Fibroblast of skin of left quadriceps (primary cell): Measurements from ENCODE around the gene UST.
"Not testable (repeated sequence)": the region's sequence is repeated elsewhere in the genome, so short reads cannot be mapped to it uniquely, and the experiment has no call there.

Experiments
- DNase-seq, 2 experiments: peaks; one replicate each; pipeline ENCODE4 v3.0.0-alpha.2; 2013; ENCODE audit warnings: low read depth in 2 of 2

UST gene

GRCh38 chr6:149006236-149006635 lies 259.4 kb downstream of the UST start:
- DNase-seq = not testable (repeated sequence)

- no peak for DNase-seq
Observed at GRCh38 chr6:149006671-149007070, 259.8 kb downstream of the UST start.

- DNase-seq = no peak
Observed at GRCh38 chr6:149007846-149008245, 261.0 kb downstream of the UST start.

GRCh38 chr6:149008741-149009140 lies 261.9 kb downstream of the UST start:
- no peak for DNase-seq

- peak; percentile 99 for DNase-seq
Observed at GRCh38 chr6:149012040-149012545, 265.3 kb downstream of the UST start.

GRCh38 chr6:149013586-149014344 lies 266.9 kb downstream of the UST start:
- DNase-seq = no peak

- DNase-seq = peak; percentile 73 to 76
Observed at GRCh38 chr6:149014631-149015534, 268.1 kb downstream of the UST start.

GRCh38 chr6:149015535-149016525 lies 269.0 kb downstream of the UST start:
- DNase-seq = peak in 1 of 2 experiments; percentile 55

- no peak for DNase-seq
Observed at GRCh38 chr6:149016716-149017115, 269.9 kb downstream of the UST start.

- DNase-seq = no peak
Observed at GRCh38 chr6:149020319-149020718, 273.5 kb downstream of the UST start.

GRCh38 chr6:149024361-149024760 lies 277.5 kb downstream of the UST start:
- DNase-seq = no peak

GRCh38 chr6:149025061-149025460 lies 278.2 kb downstream of the UST start:
- DNase-seq = no peak

GRCh38 chr6:149026530-149026942 lies 279.7 kb downstream of the UST start:
- peak; percentile 71 to 75 for DNase-seq

GRCh38 chr6:149027484-149027883 lies 280.7 kb downstream of the UST start:
- no peak for DNase-seq

- DNase-seq = peak; percentile 78
Observed at GRCh38 chr6:149028767-149029405, 282.1 kb downstream of the UST start.

GRCh38 chr6:149031201-149031858 lies 284.5 kb downstream of the UST start:
- DNase-seq = no peak

GRCh38 chr6:149031859-149032598 lies 285.2 kb downstream of the UST start:
- DNase-seq = peak in 1 of 2 experiments; percentile 56

- DNase-seq = peak; percentile 85 to 86
Observed at GRCh38 chr6:149032599-149033405, 286.0 kb downstream of the UST start.

GRCh38 chr6:149033454-149033853 lies 286.6 kb downstream of the UST start:
- no peak for DNase-seq
